Stomach (tissue), 9 donors: ENCODE measurements around the gene DIPK1A. TPM values are rescaled to one million over a fixed set of nuclear protein-coding genes. Genes with fewer than 3 reads are reported as not detected.

Experiments used
- DNase-seq, 2 donors: peaks; one replicate each; pipeline versions ENCODE4 v3.0.0 to v3.0.0-alpha.2; 2013 to 2019
- H3K27ac ChIP-seq, 5 donors: fragments of 200-600 bp in 4 of 5; sonication (generic) in 4 of 5; one replicate each; pipeline ENCODE4 v1.5.1; 2013 to 2019; ENCODE audit warnings: mild to moderate bottlenecking in 1 of 5, moderate library complexity in 1 of 5
- H3K27me3 ChIP-seq, 3 donors: fragments of 200-600 bp; sonication (generic); one replicate each; pipeline ENCODE4 v1.5.1; 2017 to 2019; ENCODE audit warnings: mixed run types in 1 of 3
- H3K36me3 ChIP-seq, 4 donors: fragments of 200-600 bp; sonication (generic); 1 replicate in 3 of 4; 2 replicates in 1 of 4; pipeline ENCODE4 v1.5.1; 2016 to 2019
- H3K4me1 ChIP-seq, 4 donors: fragments of 200-600 bp; sonication (generic); one replicate each; pipeline ENCODE4 v1.5.1; 2016 to 2019
- H3K4me3 ChIP-seq, 4 donors: fragments of 200-600 bp; sonication (generic) in 3 of 4; one replicate each; pipeline ENCODE4 v1.5.1; 2016 to 2019; ENCODE audit warnings: mild to moderate bottlenecking in 1 of 4
- H3K9me3 ChIP-seq, 4 donors: fragments of 200-600 bp; sonication (generic); one replicate each; pipeline ENCODE4 v1.5.1; 2016 to 2019
- EP300 ChIP-seq: sonication (generic); formaldehyde crosslinking; IDR thresholded peaks from one replicate; pipeline ENCODE4 v1.6.1; 2017; ENCODE audit warnings: antibody characterized with exemption
- POLR2A ChIP-seq, 4 donors: fragments of 450-650 bp; IDR thresholded peaks; one replicate each; pipeline ENCODE4 v1.6.1; 2016; ENCODE audit warnings: antibody characterized with exemption in 4 of 4, control low read depth in 2 of 4, mild to moderate bottlenecking in 1 of 4, moderate library complexity in 1 of 4
- POLR2AphosphoS5 ChIP-seq, 3 donors: sonication (generic); formaldehyde crosslinking; IDR thresholded peaks; one replicate each; pipeline ENCODE4 v1.6.1; 2016; ENCODE audit warnings: antibody characterized with exemption in 3 of 3
- WGBS, 5 donors: extraction: QIAGEN DNeasy Blood & Tissue Kit in 3 of 5; methylation state at CpG; one replicate each; pipeline versions ENCODE4 v1.1.5 to v1.1.7; 2013 to 2018; 5-methylcytosine and 5-hydroxymethylcytosine counted together
- intact Hi-C: fragments of 100-400 bp; cut with DNase I; formaldehyde crosslinking; loops from one replicate; pipeline ENCODE4 v1.15.1; 2023; ENCODE audit warnings: low total_unique reads
- polyA plus RNA-seq, 3 donors: library from polyadenylated mRNA; stranded (reverse); fragments of 200-250 nt; gene quantifications; one replicate each; pipeline ENCODE4 v1.2.3, GENCODE V29; 2013
- total RNA-seq, 5 donors: library from RNA; depleted of rRNA; stranded (reverse); fragments of >200 nt; gene quantifications; one replicate each; pipeline versions ENCODE4 v1.1.0 to v1.2.3, GENCODE V29; 2014 to 2016
- TF ChIP-seq, protein P1 (sequence below), 7 experiments: fragments of 450-650 bp in 4 of 7; fragments of 200-600 bp in 3 of 7; sonication (generic) in 3 of 7; IDR thresholded peaks; one replicate each; pipeline ENCODE4 v1.5.1; 2016 to 2019; ENCODE audit warnings: antibody characterized with exemption in 7 of 7, control low read depth in 2 of 7, mild to moderate bottlenecking in 1 of 7
- donor health status: healthy with polysubstance abuse.
- donor health status: Bipolar disorder and iron deficiency.
- donor health status: healthy.

Gene DIPK1A
- total and polyA plus RNA-seq, 8 donors = 2.0 to 15.5 (median 5.0) TPM

DNA sequence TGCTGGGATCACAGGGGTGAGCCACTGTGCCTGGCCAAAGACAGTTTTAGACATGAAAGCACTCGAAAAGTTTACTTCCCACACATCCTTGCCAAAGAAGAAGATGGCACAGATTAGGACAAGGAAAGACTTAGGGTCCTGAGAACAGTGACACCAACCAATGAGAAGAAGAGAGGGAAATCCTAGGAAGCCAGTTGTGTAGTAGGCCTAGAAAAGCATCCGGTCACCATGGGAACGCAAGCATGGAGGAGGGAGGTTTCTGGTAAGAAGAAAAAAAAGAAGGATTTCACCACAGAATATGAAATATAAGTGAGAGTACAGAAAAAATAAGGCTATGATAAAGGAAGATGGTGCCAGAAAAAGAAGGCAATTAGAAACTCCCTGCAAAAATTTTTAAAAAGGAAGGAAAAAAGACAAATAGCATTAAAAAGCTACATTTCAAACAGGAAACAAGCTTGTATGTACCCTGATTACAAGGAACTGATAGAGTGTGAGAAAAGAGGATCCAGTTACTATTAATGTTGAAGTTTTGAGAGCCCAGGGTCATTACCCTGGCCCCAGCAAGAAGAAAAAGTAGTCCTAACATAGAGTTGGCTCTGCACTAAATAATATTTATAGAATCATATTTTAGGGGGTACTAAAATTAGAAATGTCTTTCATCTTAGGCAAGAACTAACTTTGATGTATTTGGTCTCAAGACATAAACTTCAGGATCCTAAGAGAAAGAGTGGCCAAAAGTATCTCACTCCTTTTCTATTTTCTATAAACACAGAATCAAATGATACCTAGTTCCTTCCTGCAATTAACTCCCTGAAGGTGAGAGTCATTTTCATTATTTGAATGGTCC is 16.1 kb downstream of the DIPK1A start:
- no peak for TF ChIP-seq EP300
- TF ChIP-seq, protein P1, sequence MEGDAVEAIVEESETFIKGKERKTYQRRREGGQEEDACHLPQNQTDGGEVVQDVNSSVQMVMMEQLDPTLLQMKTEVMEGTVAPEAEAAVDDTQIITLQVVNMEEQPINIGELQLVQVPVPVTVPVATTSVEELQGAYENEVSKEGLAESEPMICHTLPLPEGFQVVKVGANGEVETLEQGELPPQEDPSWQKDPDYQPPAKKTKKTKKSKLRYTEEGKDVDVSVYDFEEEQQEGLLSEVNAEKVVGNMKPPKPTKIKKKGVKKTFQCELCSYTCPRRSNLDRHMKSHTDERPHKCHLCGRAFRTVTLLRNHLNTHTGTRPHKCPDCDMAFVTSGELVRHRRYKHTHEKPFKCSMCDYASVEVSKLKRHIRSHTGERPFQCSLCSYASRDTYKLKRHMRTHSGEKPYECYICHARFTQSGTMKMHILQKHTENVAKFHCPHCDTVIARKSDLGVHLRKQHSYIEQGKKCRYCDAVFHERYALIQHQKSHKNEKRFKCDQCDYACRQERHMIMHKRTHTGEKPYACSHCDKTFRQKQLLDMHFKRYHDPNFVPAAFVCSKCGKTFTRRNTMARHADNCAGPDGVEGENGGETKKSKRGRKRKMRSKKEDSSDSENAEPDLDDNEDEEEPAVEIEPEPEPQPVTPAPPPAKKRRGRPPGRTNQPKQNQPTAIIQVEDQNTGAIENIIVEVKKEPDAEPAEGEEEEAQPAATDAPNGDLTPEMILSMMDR (IDR thresholded peaks at IDR 0.05) = no peak
- no peak for TF ChIP-seq POLR2AphosphoS5 (IDR thresholded peaks at IDR 0.05)
- TF ChIP-seq POLR2A (IDR thresholded peaks at IDR 0.05) = no peak
- intact Hi-C loops = no loop called here
- H3K4me1 ChIP-seq = peaks cover 19 to 52% (median 38%) of the 10 kb centered on the region in 4 donors
- no peak overlapping the region for H3K4me3 ChIP-seq
- DNase-seq = peak in 1 of 2 donors; percentile 19
- 79 to 87% (median 85%) methylated on average over 3 of the region's 3 CpGs for WGBS, 5 donors
- H3K36me3 ChIP-seq = no peaks in the 10 kb centered on the region
- no peaks in the 10 kb centered on the region for H3K9me3 ChIP-seq
- peak overlapping the region in 2 of 5 donors; percentile 36 to 57 for H3K27ac ChIP-seq
- no peaks in the 10 kb centered on the region for H3K27me3 ChIP-seq

DNA sequence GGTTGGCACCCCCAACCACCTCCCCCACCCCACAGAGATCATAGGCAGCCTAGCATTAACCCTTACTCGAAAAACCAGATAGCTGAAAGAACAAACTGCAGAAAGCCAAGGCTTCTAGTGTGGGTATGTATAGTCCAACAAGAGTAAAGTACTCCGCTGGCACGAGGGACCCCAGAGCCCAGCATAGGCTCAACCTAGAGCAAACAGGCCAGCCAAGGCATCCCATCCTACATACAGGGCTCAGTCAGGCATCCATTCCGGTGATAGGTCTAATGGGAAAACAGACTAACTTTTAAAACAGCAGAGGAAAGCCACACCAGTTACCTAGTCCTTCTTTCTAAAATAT is 17.8 kb downstream of the DIPK1A start:
- H3K9me3 ChIP-seq = no peaks in the 10 kb centered on the region
- no peaks in the 10 kb centered on the region for H3K27me3 ChIP-seq
- DNase-seq = no peak
- intact Hi-C loops = no loop called here
- no peaks in the 10 kb centered on the region for H3K36me3 ChIP-seq
- 83 to 91% (median 85%) methylated on average over 4 of the region's 4 CpGs for WGBS, 5 donors
- H3K4me3 ChIP-seq = no peak overlapping the region
- H3K4me1 ChIP-seq = peaks cover 9 to 48% (median 30%) of the 10 kb centered on the region in 4 donors
- TF ChIP-seq POLR2A (IDR thresholded peaks at IDR 0.05) = no peak
- TF ChIP-seq, protein P1 (IDR thresholded peaks at IDR 0.05) = no peak
- TF ChIP-seq POLR2AphosphoS5 (IDR thresholded peaks at IDR 0.05) = no peak
- no peak for TF ChIP-seq EP300
- H3K27ac ChIP-seq = peak overlapping the region in 2 of 5 donors; percentile 38 to 57

DNA sequence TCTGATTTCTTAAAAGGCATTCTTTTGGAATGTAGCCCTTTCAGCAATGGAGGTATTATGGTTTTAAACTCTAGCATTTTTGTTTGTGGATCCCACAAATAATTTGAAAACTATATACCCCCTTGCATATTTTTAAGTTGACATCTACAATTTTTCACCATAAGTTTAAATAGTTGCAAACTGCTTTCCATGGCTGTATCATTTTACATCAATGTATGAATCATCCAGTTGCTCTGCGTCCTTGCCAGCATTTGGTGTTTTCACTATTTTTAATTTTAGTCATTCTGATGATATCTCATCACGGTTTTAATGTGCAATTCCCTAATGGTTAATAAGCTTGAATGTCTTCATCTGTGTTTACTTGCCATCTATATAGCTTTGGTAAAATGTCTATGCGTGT is 20.7 kb downstream of the DIPK1A start:
- no peaks in the 10 kb centered on the region for H3K36me3 ChIP-seq
- TF ChIP-seq EP300 (no peak), POLR2AphosphoS5 (IDR thresholded peaks at IDR 0.05) (no peak), POLR2A (IDR thresholded peaks at IDR 0.05) (no peak)
- TF ChIP-seq, protein P1 (IDR thresholded peaks at IDR 0.05) = no peak
- intact Hi-C loops = no loop called here
- 66 to 90% (median 87%) methylated on average over 3 of the region's 3 CpGs for WGBS, 5 donors
- H3K4me1 ChIP-seq = peaks cover 9 to 51% (median 38%) of the 10 kb centered on the region in 4 donors
- H3K27me3 ChIP-seq = no peaks in the 10 kb centered on the region
- no peak overlapping the region for H3K27ac ChIP-seq
- H3K9me3 ChIP-seq = no peaks in the 10 kb centered on the region
- no peak overlapping the region for H3K4me3 ChIP-seq
- no peak for DNase-seq

DNA sequence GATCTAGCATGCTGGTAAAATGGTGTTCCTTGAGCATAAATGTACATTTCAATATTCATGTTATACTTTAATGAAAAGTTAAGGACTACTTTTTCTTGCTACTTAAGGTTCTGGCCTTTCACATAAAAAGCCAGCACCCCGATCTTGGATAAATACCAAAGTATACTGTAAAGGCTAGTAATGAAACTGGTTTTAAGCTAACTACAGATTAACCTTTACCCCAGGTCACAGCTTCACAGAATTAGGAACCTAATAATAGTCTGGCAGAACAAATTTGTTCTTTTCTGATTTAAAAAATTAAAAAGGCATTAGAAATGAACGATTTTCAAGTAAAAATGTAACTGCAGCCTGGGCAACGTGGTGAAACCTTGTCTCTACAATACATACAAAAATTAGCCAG is 23.5 kb downstream of the DIPK1A start:
- intact Hi-C loops = no loop called here
- 53 to 71% (median 59%) methylated on average over 3 of the region's 3 CpGs for WGBS, 5 donors
- no peak overlapping the region for H3K4me3 ChIP-seq
- no peaks in the 10 kb centered on the region for H3K36me3 ChIP-seq
- TF ChIP-seq POLR2AphosphoS5 (IDR thresholded peaks at IDR 0.05) = no peak
- TF ChIP-seq, protein P1 (IDR thresholded peaks at IDR 0.05) = no peak
- TF ChIP-seq POLR2A (IDR thresholded peaks at IDR 0.05) = no peak
- no peak for TF ChIP-seq EP300
- H3K9me3 ChIP-seq = no peaks in the 10 kb centered on the region
- no peaks in the 10 kb centered on the region for H3K27me3 ChIP-seq
- no peak overlapping the region for H3K27ac ChIP-seq
- H3K4me1 ChIP-seq = peaks cover 8 to 50% (median 41%) of the 10 kb centered on the region in 4 donors
- DNase-seq = no peak
